IPS-NIHi7 (cell line): ENCODE measurements around the gene HSD17B3.
"Not testable (repeated sequence)": the region's sequence is repeated elsewhere in the genome, so short reads cannot be mapped to it uniquely, and the experiment has no call there.

ENCODE experiments used
- DNase-seq: peaks from one replicate; pipeline ENCODE4 v3.0.0; 2012; ENCODE audit warnings: mixed read lengths; ENCODE audit errors: extremely low spot score

The HSD17B3 gene

GRCh38 chr9:96306958-96307357, 5.0 kb upstream of the HSD17B3 start:
- not testable (repeated sequence) for DNase-seq

DNA sequence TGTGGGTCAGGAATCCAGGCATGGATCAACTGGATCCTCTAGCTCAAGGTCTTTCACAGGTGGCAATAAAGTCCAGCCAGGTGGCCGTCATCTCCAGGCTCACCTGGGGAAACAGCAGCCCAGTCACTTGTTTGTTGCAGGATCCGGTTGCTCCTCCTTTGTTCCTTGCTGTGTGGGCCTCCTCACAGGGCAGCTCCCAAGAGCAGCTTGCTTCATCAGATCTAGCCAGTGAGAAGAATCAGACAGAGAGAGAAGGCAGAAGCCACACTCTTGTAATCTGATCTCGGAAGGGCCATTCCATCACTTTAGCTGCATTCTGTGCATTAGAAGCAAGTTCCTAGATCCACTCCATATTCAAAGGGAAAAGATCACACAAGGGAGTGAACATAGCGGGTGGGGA, 3.2 kb upstream of the HSD17B3 start:
- DNase-seq = peak; percentile 37

DNA sequence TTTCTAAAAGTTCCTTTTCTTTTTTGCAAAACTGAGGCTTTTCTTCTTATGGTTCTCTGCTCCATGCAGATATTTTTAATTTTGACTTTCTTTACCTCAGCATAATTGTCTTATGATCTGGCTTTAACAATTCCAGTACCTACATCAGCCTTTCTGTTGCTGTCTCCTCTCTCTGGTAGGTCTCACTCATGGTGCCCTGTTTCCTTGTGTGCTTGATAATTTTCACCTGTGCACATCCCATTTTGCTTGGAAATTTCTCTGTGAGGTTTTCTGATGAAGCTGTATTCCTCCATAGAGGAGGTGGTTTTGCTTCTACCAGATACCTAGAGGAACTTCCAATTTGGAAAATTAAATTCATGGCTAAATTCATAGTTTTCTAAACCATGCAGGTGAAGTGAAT, 2.3 kb upstream of the HSD17B3 start:
- DNase-seq = no peak

GRCh38 chr9:96299823-96300222, 2.2 kb downstream of the HSD17B3 start:
- DNase-seq = no peak

DNA sequence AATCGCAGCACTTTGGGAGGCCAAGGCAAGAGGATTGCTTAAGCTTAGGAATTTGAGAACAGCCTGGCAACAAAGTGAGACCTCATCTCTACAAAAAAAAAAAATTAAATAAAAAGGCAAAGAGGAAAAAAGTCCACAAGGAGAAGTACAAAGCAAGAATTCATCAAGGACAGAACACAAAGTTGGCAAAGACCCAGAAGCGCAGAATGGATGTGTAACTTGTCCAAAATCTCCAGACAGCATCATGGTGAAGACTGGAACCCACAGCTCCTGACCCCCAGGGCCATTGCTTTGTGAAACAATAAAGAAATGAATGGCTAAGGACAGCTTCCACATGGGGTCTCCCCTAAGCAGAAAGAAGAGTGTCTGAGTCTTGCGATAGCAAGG, 7.8 kb downstream of the HSD17B3 start:
- no peak for DNase-seq

GRCh38 chr9:96293498-96294158, 8.3 kb downstream of the HSD17B3 start:
- DNase-seq = no peak

DNA sequence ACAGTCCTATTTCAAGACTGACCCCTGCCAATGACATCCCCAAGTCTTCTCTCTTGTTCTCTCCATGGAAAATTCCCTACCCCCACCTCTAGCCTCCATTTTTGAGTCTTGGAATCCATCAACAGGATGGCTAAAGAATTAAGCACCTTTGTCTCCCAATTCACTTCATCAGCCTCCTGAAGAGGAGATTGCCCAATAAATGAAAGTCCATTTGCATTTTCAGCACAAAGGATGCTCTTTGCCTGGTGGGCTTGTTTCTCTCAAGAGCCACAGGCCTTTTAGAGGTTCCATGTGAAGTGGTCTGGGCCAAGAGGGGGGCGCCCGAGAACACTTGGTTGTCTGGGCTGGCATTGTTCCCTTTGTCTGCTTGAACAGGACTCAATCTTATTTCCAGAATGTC, 12.6 kb downstream of the HSD17B3 start:
- no peak for DNase-seq

- no peak for DNase-seq
Observed at GRCh38 chr9:96281641-96282040, 20.3 kb downstream of the HSD17B3 start.

- DNase-seq = no peak
Observed at GRCh38 chr9:96279932-96280331, 22.0 kb downstream of the HSD17B3 start.

- DNase-seq = no peak
Observed at GRCh38 chr9:96274939-96275338, 27.0 kb downstream of the HSD17B3 start.

DNA sequence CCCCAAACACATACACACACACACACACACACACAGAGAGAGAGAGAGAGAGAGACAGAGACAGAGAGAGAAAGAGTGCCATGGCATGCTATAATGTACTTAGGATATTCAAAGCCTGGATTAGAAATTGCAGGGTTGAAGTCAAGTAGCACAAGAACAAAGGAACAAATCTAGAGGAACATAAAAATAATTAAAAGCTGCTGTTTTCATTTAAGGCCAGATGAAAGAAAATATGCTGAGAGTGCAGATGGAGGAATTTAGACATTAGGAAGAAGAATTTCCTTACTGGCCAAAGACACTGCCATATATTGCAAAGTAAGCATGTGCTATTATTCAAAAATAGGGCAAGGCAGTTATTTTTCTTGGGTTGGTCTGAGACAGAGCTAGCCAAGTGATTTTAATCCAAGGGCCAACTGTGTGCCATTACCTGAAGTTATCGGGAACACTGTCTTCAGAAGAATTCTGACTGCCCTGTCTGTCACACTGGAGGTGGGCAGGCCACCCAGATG, 31.7 kb downstream of the HSD17B3 start:
- no peak for DNase-seq

DNA sequence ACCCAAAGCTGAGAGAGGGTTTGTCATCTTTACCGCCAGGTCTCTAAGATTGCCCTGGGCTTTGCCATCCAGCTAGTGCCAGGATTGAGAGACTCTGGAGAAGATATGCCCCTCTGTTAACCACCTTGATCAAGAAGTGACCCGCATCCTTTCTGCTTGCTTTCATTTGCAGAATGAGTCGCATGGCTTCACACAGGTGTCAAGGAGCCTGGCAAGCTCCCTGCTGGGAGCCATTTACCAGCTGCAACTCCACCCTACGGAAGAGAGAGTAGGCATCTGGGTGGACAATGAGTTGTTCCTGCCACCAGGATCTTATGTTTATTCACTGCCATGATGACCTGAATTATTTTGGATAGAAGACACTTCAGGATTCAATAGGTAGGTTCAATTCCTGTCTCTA, 43.0 kb downstream of the HSD17B3 start:
- no peak for DNase-seq

DNA sequence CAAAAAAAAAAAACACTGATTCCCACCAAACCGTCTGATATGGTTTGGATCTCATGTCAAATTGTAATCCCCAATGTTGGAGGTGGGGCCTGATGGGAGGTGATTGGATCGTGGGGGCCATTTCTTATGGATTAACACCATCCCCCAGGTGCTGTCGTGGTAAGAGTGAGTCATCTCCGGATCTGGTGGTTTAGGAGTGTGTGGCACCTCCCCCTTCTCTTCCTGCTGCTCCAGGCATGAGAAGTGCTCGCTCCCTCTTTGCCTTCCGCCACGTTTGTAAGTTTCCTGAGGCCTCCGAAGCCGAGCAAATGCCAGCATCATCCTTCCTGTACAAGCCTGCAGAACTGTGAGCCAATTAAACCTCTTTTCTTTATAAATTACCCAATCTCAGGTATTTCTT, 45.2 kb downstream of the HSD17B3 start:
- DNase-seq = peak; percentile 85

- DNase-seq = no peak
Observed at GRCh38 chr9:96255698-96256097, 46.3 kb downstream of the HSD17B3 start.

DNA sequence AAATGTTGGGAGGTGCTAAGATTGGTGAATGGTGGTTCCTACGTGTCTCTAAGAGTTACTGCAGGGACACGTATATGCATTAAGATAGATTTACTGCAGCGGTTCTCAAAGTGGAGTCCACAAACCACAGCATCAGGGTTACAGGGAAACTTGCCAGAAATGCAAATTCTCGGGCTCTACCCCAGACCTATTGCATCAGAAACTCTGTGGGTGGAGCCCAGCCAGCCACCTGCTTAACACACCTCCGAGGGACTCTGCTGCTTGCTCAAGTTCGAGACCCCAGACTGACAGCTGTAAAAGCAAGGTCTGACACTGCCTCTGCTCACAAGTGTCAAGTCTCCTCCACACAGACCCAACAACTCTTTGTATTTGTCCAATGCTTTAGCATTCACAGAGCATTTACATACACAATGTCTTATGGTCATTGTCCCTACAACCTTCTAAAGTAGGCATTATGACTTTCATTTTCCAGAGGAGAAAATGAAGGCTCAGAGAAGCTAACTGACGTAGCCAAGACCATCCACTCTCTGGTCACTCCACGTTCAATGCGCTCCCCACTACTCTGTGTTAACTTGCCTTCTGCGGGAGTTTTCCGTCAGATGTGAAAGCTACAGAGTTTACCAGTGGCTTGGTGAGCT, 48.8 kb downstream of the HSD17B3 start:
- no peak for DNase-seq

DNA sequence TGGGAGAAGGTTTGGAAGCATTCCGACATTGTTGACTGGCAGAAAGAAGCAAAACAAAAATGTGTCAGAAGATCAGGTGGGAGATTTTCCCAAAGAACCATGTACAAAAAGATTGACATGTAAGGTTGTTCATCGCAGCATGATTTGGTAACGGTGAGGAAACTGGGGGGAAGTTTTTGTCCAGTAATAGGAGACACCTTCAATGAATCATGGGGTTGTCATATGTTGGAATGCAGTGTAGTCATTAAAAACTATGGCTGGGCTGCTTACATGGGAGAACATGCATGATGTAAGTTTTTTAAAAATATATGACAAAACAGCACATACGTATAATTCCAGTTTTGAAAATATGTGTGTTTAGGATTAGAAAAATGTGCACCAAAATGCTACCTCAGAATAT, 50.5 kb downstream of the HSD17B3 start:
- no peak for DNase-seq

- no peak for DNase-seq
Observed at GRCh38 chr9:96249746-96250145, 52.2 kb downstream of the HSD17B3 start.

DNA sequence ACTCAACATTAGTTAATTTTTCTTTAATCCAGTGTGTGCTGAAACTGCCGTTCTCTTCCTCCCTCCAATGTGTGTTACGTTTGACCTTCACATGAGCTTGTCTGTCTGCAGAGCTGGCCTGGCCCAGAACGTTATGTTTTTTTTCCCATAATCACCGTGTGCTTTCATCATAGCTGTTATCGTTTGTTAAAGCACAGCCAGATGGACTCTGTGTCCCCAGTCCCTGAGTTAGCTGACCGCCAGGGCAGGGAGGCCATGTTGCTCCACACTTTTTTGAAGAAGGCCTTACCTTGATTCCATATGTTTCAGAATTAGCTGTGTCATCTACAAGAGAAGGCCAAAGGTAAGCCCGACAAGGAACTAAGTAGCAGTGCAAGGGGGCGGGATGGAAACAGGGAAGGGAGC, 55.7 kb downstream of the HSD17B3 start:
- no peak for DNase-seq

DNA sequence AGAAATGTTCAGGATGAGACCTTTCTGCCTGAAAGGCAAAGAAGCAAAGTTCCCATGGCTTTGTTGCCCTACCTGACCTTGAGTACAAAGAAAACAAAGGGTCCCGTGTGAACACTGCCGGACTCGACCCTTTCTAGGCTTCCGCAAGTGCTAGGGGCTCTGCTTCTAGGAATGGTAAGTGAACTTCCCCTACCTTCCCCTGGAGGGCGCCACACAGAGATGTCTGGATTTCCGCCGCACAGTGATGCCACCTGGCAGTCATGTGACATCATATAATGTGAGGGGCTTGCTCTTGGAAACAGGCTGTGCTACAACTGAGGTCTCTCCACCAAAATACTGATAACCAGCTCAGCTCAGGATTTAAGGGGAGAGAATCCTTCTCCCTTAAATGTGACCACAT, 56.6 kb downstream of the HSD17B3 start:
- peak; percentile 35 for DNase-seq

GRCh38 chr9:96243778-96244177, 58.2 kb downstream of the HSD17B3 start:
- no peak for DNase-seq

GRCh38 chr9:96242811-96243210, 59.2 kb downstream of the HSD17B3 start:
- no peak for DNase-seq

- DNase-seq = no peak
Observed at GRCh38 chr9:96241391-96241809, 60.6 kb downstream of the HSD17B3 start.

DNA sequence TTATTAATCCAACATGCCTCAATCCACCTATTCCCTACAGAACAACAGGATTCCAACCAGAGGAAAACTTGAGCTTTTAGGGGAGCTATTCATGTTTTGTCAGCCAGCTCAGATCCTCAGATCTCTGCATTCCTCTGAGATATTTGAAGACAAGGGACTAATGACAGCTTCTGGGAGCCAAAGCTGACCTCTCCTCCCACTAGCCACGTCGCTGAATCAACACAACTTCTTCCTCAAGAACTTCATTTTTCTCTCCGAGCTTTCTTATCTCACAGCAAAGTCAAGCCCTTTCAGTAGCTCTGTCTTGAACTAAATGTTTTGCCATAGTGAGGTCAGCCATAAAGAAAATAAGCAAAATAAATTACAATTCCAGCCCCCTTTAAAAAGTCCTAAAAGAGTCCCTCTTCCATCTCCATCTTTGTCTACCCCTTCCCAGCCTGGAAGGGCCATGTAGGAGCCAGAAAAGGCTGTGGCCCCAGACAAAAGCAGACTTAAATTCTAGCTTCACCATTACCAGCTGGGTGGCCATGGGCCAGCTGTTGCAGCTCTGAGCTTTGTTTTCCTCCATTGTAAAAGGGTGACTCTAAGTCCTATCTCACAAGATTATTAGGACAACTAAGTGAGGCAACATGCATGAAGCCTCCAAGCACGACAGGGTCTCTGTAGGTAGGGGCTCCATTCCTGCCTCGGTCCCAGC, 65.0 kb downstream of the HSD17B3 start:
- DNase-seq = no peak
